Activated CD8-positive, alpha-beta memory T cell treated with anti-CD3 and anti-CD28 coated beads, Interleukin-2, amount 50 U/mL, for 24 hours (primary cell): ENCODE measurements around the gene SP1.
"Not testable (repeated sequence)": the region's sequence is repeated elsewhere in the genome, so short reads cannot be mapped to it uniquely, and the experiment has no call there.

Source experiments
- DNase-seq: peaks from one replicate; pipeline ENCODE4 v3.0.0-alpha.2; 2020; ENCODE audit errors: extremely low read depth

The SP1 gene

GRCh38 chr12:53413485-53414204 lies 33.7 kb downstream of the SP1 start:
- no peak for DNase-seq

- no peak for DNase-seq
Observed at GRCh38 chr12:53414756-53415417, 34.9 kb downstream of the SP1 start.

- not testable (repeated sequence) for DNase-seq
Observed at GRCh38 chr12:53415752-53416389, 35.9 kb downstream of the SP1 start.

- not testable (repeated sequence) for DNase-seq
Observed at GRCh38 chr12:53417291-53417816, 37.4 kb downstream of the SP1 start.

- DNase-seq: no peak
Observed at GRCh38 chr12:53418221-53418620, 38.2 kb downstream of the SP1 start.

GRCh38 chr12:53419756-53420155 lies 39.8 kb downstream of the SP1 start:
- DNase-seq: no peak

- DNase-seq: not testable (repeated sequence)
Observed at GRCh38 chr12:53422247-53422646, 42.3 kb downstream of the SP1 start.

- DNase-seq: no peak
Observed at GRCh38 chr12:53423597-53423996, 43.6 kb downstream of the SP1 start, which contains the start of gene AMHR2. Gene AMHR2, plus strand, starts transcription at chr12:53423855. Its CDS starts 80 bp downstream, at chr12:53423935.

GRCh38 chr12:53424626-53425514 lies 44.9 kb downstream of the SP1 start:
- DNase-seq: no peak

- DNase-seq: no peak
Observed at GRCh38 chr12:53425515-53426150, 45.7 kb downstream of the SP1 start.

GRCh38 chr12:53427905-53428594 lies 48.1 kb downstream of the SP1 start:
- peak; percentile 8 for DNase-seq

- no peak for DNase-seq
Observed at GRCh38 chr12:53428741-53429140, 48.8 kb downstream of the SP1 start.

GRCh38 chr12:53430116-53430515 lies 50.1 kb downstream of the SP1 start:
- DNase-seq: no peak

- no peak for DNase-seq
Observed at GRCh38 chr12:53431187-53431586, 51.2 kb downstream of the SP1 start.

GRCh38 chr12:53435326-53435725 lies 55.4 kb downstream of the SP1 start:
- not testable (repeated sequence) for DNase-seq

- DNase-seq: not testable (repeated sequence)
Observed at GRCh38 chr12:53439582-53439981, 59.6 kb downstream of the SP1 start.

GRCh38 chr12:53441040-53441833 lies 61.3 kb downstream of the SP1 start, which contains the start of gene PRR13:
Gene PRR13, plus strand, starts transcription at chr12:53441734. Its CDS starts 981 bp downstream, at chr12:53442715.
- peak; percentile 98 for DNase-seq

- DNase-seq: no peak
Observed at GRCh38 chr12:53443955-53444354, 64.0 kb downstream of the SP1 start.

GRCh38 chr12:53444593-53445325 lies 64.8 kb downstream of the SP1 start:
- not testable (repeated sequence) for DNase-seq
